Activated CD4-positive, alpha-beta memory T cell treated with anti-CD3 and anti-CD28 coated beads, Interleukin-2, amount 10 ng/mL, durations not matched to agents 7 days and 5 days (primary cell): Measurements from ENCODE around the gene GAS5. TPM values are rescaled to one million over a fixed set of nuclear protein-coding genes. Genes with fewer than 3 reads are reported as not detected.
"Not testable (repeated sequence)": the region's sequence is repeated elsewhere in the genome, so short reads cannot be mapped to it uniquely, and the experiment has no call there.

Source experiments
- CTCF ChIA-PET: fragments of 350-600 bp; sonication (Branson Sonifier 250); formaldehyde crosslinking; loops from one replicate; lab custom pipeline; 2021; ENCODE audit warnings: antibody characterized with exemption, inconsistent platforms; lab: Charles Lee
- POLR2A ChIA-PET: fragments of 350-600 bp; sonication (Branson Sonifier 250); formaldehyde crosslinking; loops from one replicate; lab custom pipeline; 2021; ENCODE audit warnings: antibody characterized with exemption; lab: Charles Lee
- DNase-seq: peaks from one replicate; pipeline ENCODE4 v3.0.0-alpha.2; 2020
- H3K27ac Mint-ChIP-seq: one replicate; pipeline ENCODE4 v1.8.0; 2021; ENCODE audit warnings: mild to moderate bottlenecking, mixed read lengths
- H3K27me3 Mint-ChIP-seq: one replicate; pipeline ENCODE4 v1.8.0; 2021; ENCODE audit warnings: mixed read lengths
- H3K36me3 Mint-ChIP-seq: one replicate; pipeline ENCODE4 v1.8.0; 2021; ENCODE audit warnings: low read depth, mixed read lengths
- H3K4me1 Mint-ChIP-seq: one replicate; pipeline ENCODE4 v1.8.0; 2021; ENCODE audit warnings: mixed read lengths
- H3K4me3 Mint-ChIP-seq: one replicate; pipeline ENCODE4 v1.8.0; 2021; ENCODE audit warnings: mild to moderate bottlenecking, mixed read lengths
- H3K9me3 Mint-ChIP-seq: one replicate; pipeline ENCODE4 v1.8.0; 2021; ENCODE audit warnings: mixed read lengths
- total RNA-seq, 2 experiments: library from RNA; stranded (reverse); gene quantifications; one replicate each; pipeline ENCODE4 v1.2.3, GENCODE V29; 2021

GAS5 gene
- total RNA-seq, 2 experiments from 2014 or later, result 379 to 394 TPM

- Mint-ChIP-seq H3K36me3 (peaks cover 67% of the 10 kb centered on the region), H3K27ac (peak overlapping the region; percentile 97), H3K9me3 (no peaks in the 10 kb centered on the region), H3K27me3 (no peaks in the 10 kb centered on the region), H3K4me3 (peak overlapping the region; percentile 92), H3K4me1 (peaks cover 74% of the 10 kb centered on the region)
- ChIA-PET POLR2A (interaction anchor here (0.9 to 6.1 kb wide), 15 partner anchors 10 to 1133 kb away, joined by 3 to 139 read pairs (median 11); partner anchors contain the start of genes CENPL, DARS2, KLHL20 and PRDX6), CTCF (interaction anchor here (1.2 kb wide), 1 partner anchor 351 kb away, joined by 6 read pairs; no protein-coding TSS in a partner anchor)
- DNase-seq, result peak; percentile 41
Observed at GRCh38 chr1:173867141-173867752, 542 bp downstream of the GAS5 start.

- Mint-ChIP-seq H3K27me3 (no peaks in the 10 kb centered on the region), H3K4me1 (peaks cover 74% of the 10 kb centered on the region), H3K4me3 (peak overlapping the region; percentile 92), H3K36me3 (peaks cover 72% of the 10 kb centered on the region), H3K27ac (peak overlapping the region; percentile 97), H3K9me3 (no peaks in the 10 kb centered on the region)
- ChIA-PET POLR2A (interaction anchor here (0.7 to 6.1 kb wide), 7 partner anchors 15 to 1134 kb away, joined by 3 to 139 read pairs (median 11); partner anchors contain the start of genes CENPL, DARS2 and KLHL20), CTCF (interaction anchor here (0.8 kb wide), 1 partner anchor 152 kb away, joined by 3 read pairs; the partner anchor contains the start of gene KLHL20)
- DNase-seq, result no peak
Observed at GRCh38 chr1:173866413-173867115, 1.2 kb downstream of the GAS5 start.

- no peaks in the 10 kb centered on the region for H3K9me3 Mint-ChIP-seq
- ChIA-PET CTCF (interaction anchor here (0.8 to 2.5 kb wide), 4 partner anchors 151 to 446 kb away, joined by 3 to 10 read pairs (median 4); partner anchors contain the start of gene KLHL20), POLR2A (interaction anchor here (0.7 to 6.1 kb wide), 11 partner anchors 11 to 436 kb away, joined by 3 to 139 read pairs (median 5); partner anchors contain the start of genes CENPL, DARS2, KLHL20 and RC3H1)
- H3K4me3 Mint-ChIP-seq, result peak overlapping the region; percentile 92
- peaks cover 67% of the 10 kb centered on the region for H3K36me3 Mint-ChIP-seq
- H3K4me1 Mint-ChIP-seq, result peaks cover 64% of the 10 kb centered on the region
- DNase-seq, result no peak
- H3K27me3 Mint-ChIP-seq, result no peaks in the 10 kb centered on the region
- peak overlapping the region; percentile 97 for H3K27ac Mint-ChIP-seq
Observed at GRCh38 chr1:173865468-173866164, 2.2 kb downstream of the GAS5 start.

- H3K36me3 Mint-ChIP-seq, result peaks cover 71% of the 10 kb centered on the region
Observed at GRCh38 chr1:173864179-173864867, 3.5 kb downstream of the GAS5 start.

GRCh38 chr1:173863224-173864161 lies 4.3 kb downstream of the GAS5 start:
- Mint-ChIP-seq H3K4me3 (peak overlapping the region; percentile 25), H3K27ac (peak overlapping the region; percentile 97), H3K4me1 (peaks cover 46% of the 10 kb centered on the region), H3K9me3 (no peaks in the 10 kb centered on the region), H3K36me3 (peaks cover 68% of the 10 kb centered on the region), H3K27me3 (no peaks in the 10 kb centered on the region)
- ChIA-PET POLR2A (interaction anchor here (0.6 to 2.9 kb wide), 6 partner anchors 12 to 387 kb away, joined by 3 to 13 read pairs (median 10); partner anchors contain the start of genes CENPL, DARS2, KLHL20 and RC3H1), CTCF (interaction anchor here (0.6 to 2.5 kb wide), 5 partner anchors 38 to 433 kb away, joined by 3 to 10 read pairs (median 3); no protein-coding TSS in a partner anchor)
- DNase-seq, result no peak

More at GRCh38 chr1:173864179-173864867, 3.5 kb downstream of the GAS5 start:
- Mint-ChIP-seq H3K27me3 (no peaks in the 10 kb centered on the region), H3K27ac (peak overlapping the region; percentile 97), H3K9me3 (no peaks in the 10 kb centered on the region), H3K4me3 (peak overlapping the region; percentile 92), H3K4me1 (peaks cover 52% of the 10 kb centered on the region)
- CTCF ChIA-PET, result interaction anchor here (1.0 to 2.5 kb wide), 4 partner anchors 39 to 434 kb away, joined by 3 to 10 read pairs (median 4); no protein-coding TSS in a partner anchor
- POLR2A ChIA-PET, result interaction anchor here (0.6 to 2.9 kb wide), 5 partner anchors 13 to 158 kb away, joined by 3 to 13 read pairs (median 11); partner anchors contain the start of genes CENPL, DARS2, KLHL20 and RC3H1
- no peak for DNase-seq

GRCh38 chr1:173862769-173863223 lies 5.0 kb downstream of the GAS5 start:
- no peak for DNase-seq
- Mint-ChIP-seq H3K36me3 (peaks cover 70% of the 10 kb centered on the region), H3K9me3 (no peaks in the 10 kb centered on the region), H3K27ac (peak overlapping the region; percentile 64), H3K4me1 (peaks cover 46% of the 10 kb centered on the region), H3K27me3 (no peaks in the 10 kb centered on the region), H3K4me3 (no peak overlapping the region)
- ChIA-PET POLR2A (interaction anchor here (0.6 to 2.1 kb wide), 4 partner anchors 8 to 386 kb away, joined by 3 to 13 read pairs (median 4); partner anchors contain the start of genes CENPL and DARS2), CTCF (interaction anchor here (0.6 to 2.5 kb wide), 4 partner anchors 37 to 432 kb away, joined by 3 to 10 read pairs (median 3); no protein-coding TSS in a partner anchor)

- H3K27ac Mint-ChIP-seq, result peak overlapping the region; percentile 64
- CTCF ChIA-PET, result interaction anchor here (0.6 kb wide), 1 partner anchor 80 kb away, joined by 3 read pairs; no protein-coding TSS in a partner anchor
- H3K27me3 Mint-ChIP-seq, H3K4me3 Mint-ChIP-seq, DNase-seq, H3K9me3 Mint-ChIP-seq: not testable (repeated sequence)
- POLR2A ChIA-PET, result interaction anchor here (1.2 to 2.6 kb wide), 4 partner anchors 8 to 432 kb away, joined by 3 to 8 read pairs (median 7); partner anchors contain the start of genes CENPL and DARS2
- peaks cover 71% of the 10 kb centered on the region for H3K36me3 Mint-ChIP-seq
- peaks cover 46% of the 10 kb centered on the region for H3K4me1 Mint-ChIP-seq
Observed at GRCh38 chr1:173862146-173862768, 5.5 kb downstream of the GAS5 start.

GRCh38 chr1:173861731-173862145 lies 6.1 kb downstream of the GAS5 start:
- Mint-ChIP-seq H3K27ac (peak overlapping the region; percentile 64), H3K36me3 (peaks cover 66% of the 10 kb centered on the region), H3K4me3 (no peak overlapping the region), H3K4me1 (peaks cover 44% of the 10 kb centered on the region), H3K9me3 (no peaks in the 10 kb centered on the region), H3K27me3 (no peaks in the 10 kb centered on the region)
- ChIA-PET POLR2A (interaction anchor here (1.2 to 2.6 kb wide), 4 partner anchors 9 to 432 kb away, joined by 3 to 8 read pairs (median 7); partner anchors contain the start of genes CENPL and DARS2), CTCF (no interaction called here)
- no peak for DNase-seq

- Mint-ChIP-seq H3K9me3 (no peaks in the 10 kb centered on the region), H3K36me3 (peaks cover 63% of the 10 kb centered on the region), H3K4me3 (no peak overlapping the region), H3K4me1 (peaks cover 28% of the 10 kb centered on the region), H3K27me3 (no peaks in the 10 kb centered on the region), H3K27ac (no peak overlapping the region)
- CTCF ChIA-PET, result interaction anchor here (1.4 kb wide), 1 partner anchor 347 kb away, joined by 3 read pairs; no protein-coding TSS in a partner anchor
- DNase-seq, result no peak
- POLR2A ChIA-PET, result interaction anchor here (0.7 to 2.6 kb wide), 5 partner anchors 8 to 35 kb away, joined by 3 to 8 read pairs (median 5); partner anchors contain the start of genes CENPL, DARS2 and ZBTB37
Observed at GRCh38 chr1:173860065-173860464, 7.7 kb downstream of the GAS5 start.

- H3K4me3 Mint-ChIP-seq, result not testable (repeated sequence)
- POLR2A ChIA-PET, result interaction anchor here (1.0 to 2.6 kb wide), 4 partner anchors 8 to 35 kb away, joined by 3 to 8 read pairs (median 6); partner anchors contain the start of genes CENPL, DARS2 and ZBTB37
- H3K36me3 Mint-ChIP-seq, result peaks cover 61% of the 10 kb centered on the region
Observed at GRCh38 chr1:173859547-173859946, 8.2 kb downstream of the GAS5 start.

More at GRCh38 chr1:173859547-173859946, 8.2 kb downstream of the GAS5 start:
- CTCF ChIA-PET, result interaction anchor here (1.4 kb wide), 1 partner anchor 347 kb away, joined by 3 read pairs; no protein-coding TSS in a partner anchor
- H3K27ac Mint-ChIP-seq, DNase-seq, H3K9me3 Mint-ChIP-seq, H3K27me3 Mint-ChIP-seq: not testable (repeated sequence)
- H3K4me1 Mint-ChIP-seq, result peaks cover 22% of the 10 kb centered on the region
